ENCODE data around the gene RFPL2.

Gene RFPL2

DNA sequence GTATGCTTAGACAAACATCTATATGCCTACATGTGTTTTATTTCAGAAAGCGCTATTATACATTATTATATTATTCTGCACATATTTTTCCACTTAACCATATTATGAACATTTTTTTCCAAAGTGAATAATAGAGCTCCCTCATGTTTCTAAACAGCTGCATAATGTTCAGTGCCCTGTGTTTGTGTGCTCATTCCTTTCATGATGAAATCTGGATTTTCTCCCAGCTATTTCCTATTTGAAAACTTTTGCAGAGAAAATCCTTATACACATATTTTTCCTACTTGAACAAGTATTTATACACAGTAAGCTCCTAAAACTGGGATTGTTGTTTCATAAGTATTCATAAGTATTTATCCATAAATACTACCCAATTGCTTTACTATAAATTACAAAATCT is 18.1 kb upstream of the RFPL2 start:
- Histone ChIP-seq H3K4me2 (ENCODE audit: low read length) (no peak overlapping the region), H3K23ac (ENCODE audit: low read length) (no peak overlapping the region), H3K79me1 (ENCODE audit: low read length) (no peaks in the 10 kb centered on the region), H2BK120ac (ENCODE audit: insufficient read depth, low read length, poor library complexity) (no peak overlapping the region), H3K27me3 (ENCODE audit: insufficient read depth, low read length) (no peaks in the 10 kb centered on the region), H4K8ac (ENCODE audit: low read depth, low read length) (no peak overlapping the region), H2AK5ac (ENCODE audit: low read length) (no peak overlapping the region), H3K4me3 (ENCODE audit: low read depth, low read length) (no peak overlapping the region), H3K9ac (ENCODE audit: low read length) (no peak overlapping the region), H3K9me3 (ENCODE audit: insufficient read depth, low read depth, low read length) (no peaks in the 10 kb centered on the region), H3K14ac (ENCODE audit: low read length) (no peak overlapping the region), H4K91ac (ENCODE audit: low read depth, low read length) (no peak overlapping the region), H3K4ac (ENCODE audit: low read depth, low read length) (no peak overlapping the region), H2BK5ac (ENCODE audit: low read depth, low read length, poor library complexity) (no peak overlapping the region), H2BK12ac (ENCODE audit: low read length) (no peak overlapping the region), H3K79me2 (ENCODE audit: control insufficient read depth, insufficient read depth, low read length, poor library complexity) (no peaks in the 10 kb centered on the region), H4K12ac (ENCODE audit: low read depth, low read length) (no peak overlapping the region), H3K27ac (ENCODE audit: low read depth, low read length) (no peak overlapping the region), H3K18ac (ENCODE audit: low read length) (no peak overlapping the region), H3K4me1 (ENCODE audit: control insufficient read depth in 1 of 2, insufficient read depth in 2 of 2, low read length in 2 of 2) (no peaks in the 10 kb centered on the region), H3K36me3 (ENCODE audit: control insufficient read depth in 1 of 2, insufficient read depth in 2 of 2, low read length in 2 of 2) (no peaks in the 10 kb centered on the region), H2AFZ (ENCODE audit: insufficient read depth, low read length, poor library complexity) (no peak overlapping the region)
- DNase-seq: no peak
- no CpG with 5 or more reads among the region's 1 CpG for WGBS (ENCODE audit: extremely low coverage, insufficient coverage, insufficient read length)

GRCh38 chr22:32219026-32219425 is 14.2 kb upstream of the RFPL2 start:
- H3K27ac ChIP-seq (ENCODE audit: low read depth, low read length): no peak overlapping the region
- no CpG with 5 or more reads among the region's 3 CpGs for WGBS (ENCODE audit: extremely low coverage, insufficient coverage, insufficient read length)
- no peak overlapping the region for H3K4me3 ChIP-seq (ENCODE audit: low read depth, low read length)
- no peaks in the 10 kb centered on the region for H3K79me1 ChIP-seq (ENCODE audit: low read length)
- no peaks in the 10 kb centered on the region for H3K4me1 ChIP-seq (ENCODE audit: control insufficient read depth in 1 of 2, insufficient read depth in 2 of 2, low read length in 2 of 2)
- DNase-seq: peak in 1 of 2 donors; percentile 33
- no peak overlapping the region for H3K23ac ChIP-seq (ENCODE audit: low read length)
- no peak overlapping the region for H3K9ac ChIP-seq (ENCODE audit: low read length)
- no peak overlapping the region for H4K8ac ChIP-seq (ENCODE audit: low read depth, low read length)
- H3K79me2 ChIP-seq (ENCODE audit: control insufficient read depth, insufficient read depth, low read length, poor library complexity): no peaks in the 10 kb centered on the region
- no peaks in the 10 kb centered on the region for H3K27me3 ChIP-seq (ENCODE audit: insufficient read depth, low read length)
- no peak overlapping the region for H4K91ac ChIP-seq (ENCODE audit: low read depth, low read length)
- H3K4me2 ChIP-seq (ENCODE audit: low read length): no peak overlapping the region
- no peak overlapping the region for H3K4ac ChIP-seq (ENCODE audit: low read depth, low read length)
- H3K14ac ChIP-seq (ENCODE audit: low read length): no peak overlapping the region
- no peak overlapping the region for H2BK5ac ChIP-seq (ENCODE audit: low read depth, low read length, poor library complexity)
- H3K9me3 ChIP-seq (ENCODE audit: insufficient read depth, low read depth, low read length): no peaks in the 10 kb centered on the region
- no peak overlapping the region for H2BK12ac ChIP-seq (ENCODE audit: low read length)
- no peak overlapping the region for H3K18ac ChIP-seq (ENCODE audit: low read length)
- H2AFZ ChIP-seq (ENCODE audit: insufficient read depth, low read length, poor library complexity): no peak overlapping the region
- no peak overlapping the region for H2AK5ac ChIP-seq (ENCODE audit: low read length)
- H3K36me3 ChIP-seq (ENCODE audit: control insufficient read depth in 1 of 2, insufficient read depth in 2 of 2, low read length in 2 of 2): no peaks in the 10 kb centered on the region
- H2BK120ac ChIP-seq (ENCODE audit: insufficient read depth, low read length, poor library complexity): no peak overlapping the region
- no peak overlapping the region for H4K12ac ChIP-seq (ENCODE audit: low read depth, low read length)

DNA sequence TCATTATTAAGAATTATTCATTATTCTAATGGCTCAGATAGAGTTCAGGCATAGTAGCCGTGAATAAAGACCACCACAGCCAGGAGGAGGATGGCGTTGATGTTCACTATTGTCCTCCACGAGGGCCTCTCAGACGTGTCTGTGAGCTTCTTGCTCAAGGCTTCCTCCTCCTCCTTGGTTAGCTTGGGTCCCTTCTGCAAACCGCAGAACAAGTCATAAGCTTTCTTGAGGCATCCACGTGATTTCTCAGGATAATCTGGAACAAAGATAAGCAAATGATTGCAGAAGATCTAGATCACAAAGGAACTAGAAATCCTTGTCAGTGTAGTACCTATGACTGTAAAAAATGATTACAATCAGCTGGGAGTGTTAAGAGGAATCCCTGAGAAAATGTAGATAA is 13.6 kb upstream of the RFPL2 start:
- Histone ChIP-seq H2BK12ac (ENCODE audit: low read length) (no peak overlapping the region), H3K4ac (ENCODE audit: low read depth, low read length) (no peak overlapping the region), H3K79me2 (ENCODE audit: control insufficient read depth, insufficient read depth, low read length, poor library complexity) (no peaks in the 10 kb centered on the region), H4K8ac (ENCODE audit: low read depth, low read length) (no peak overlapping the region), H4K12ac (ENCODE audit: low read depth, low read length) (no peak overlapping the region), H3K4me3 (ENCODE audit: low read depth, low read length) (no peak overlapping the region), H3K18ac (ENCODE audit: low read length) (no peak overlapping the region), H3K27me3 (ENCODE audit: insufficient read depth, low read length) (no peaks in the 10 kb centered on the region), H2AK5ac (ENCODE audit: low read length) (no peak overlapping the region), H3K36me3 (ENCODE audit: control insufficient read depth in 1 of 2, insufficient read depth in 2 of 2, low read length in 2 of 2) (no peaks in the 10 kb centered on the region), H3K27ac (ENCODE audit: low read depth, low read length) (no peak overlapping the region), H3K14ac (ENCODE audit: low read length) (no peak overlapping the region), H4K91ac (ENCODE audit: low read depth, low read length) (no peak overlapping the region), H3K23ac (ENCODE audit: low read length) (no peak overlapping the region), H2BK5ac (ENCODE audit: low read depth, low read length, poor library complexity) (no peak overlapping the region), H3K4me1 (ENCODE audit: control insufficient read depth in 1 of 2, insufficient read depth in 2 of 2, low read length in 2 of 2) (no peaks in the 10 kb centered on the region), H3K9me3 (ENCODE audit: insufficient read depth, low read depth, low read length) (no peaks in the 10 kb centered on the region), H3K4me2 (ENCODE audit: low read length) (no peak overlapping the region), H3K79me1 (ENCODE audit: low read length) (no peaks in the 10 kb centered on the region), H2BK120ac (ENCODE audit: insufficient read depth, low read length, poor library complexity) (no peak overlapping the region), H3K9ac (ENCODE audit: low read length) (no peak overlapping the region), H2AFZ (ENCODE audit: insufficient read depth, low read length, poor library complexity) (no peak overlapping the region)
- WGBS (ENCODE audit: extremely low coverage, insufficient coverage, insufficient read length): no CpG with 5 or more reads among the region's 6 CpGs
- DNase-seq: peak; percentile 23 to 69

DNA sequence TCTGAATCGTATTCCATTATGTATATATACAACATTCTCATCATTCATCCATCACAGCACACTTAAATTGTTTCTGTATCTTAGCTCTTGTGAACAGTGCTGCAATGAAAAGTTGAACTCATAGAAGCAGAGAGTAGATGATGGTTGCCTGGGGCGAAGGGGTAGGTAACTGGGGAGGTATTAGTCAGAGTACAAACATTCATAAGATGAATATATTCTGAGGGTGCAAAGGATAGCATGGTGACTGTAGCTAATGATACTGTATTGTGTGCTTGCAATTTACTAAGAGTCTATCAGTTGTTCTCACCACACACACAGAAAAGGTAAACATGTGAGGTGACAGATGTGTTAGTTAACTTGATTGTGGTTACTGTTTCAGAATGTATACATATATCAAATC is 12.6 kb upstream of the RFPL2 start:
- H2BK120ac ChIP-seq (ENCODE audit: insufficient read depth, low read length, poor library complexity): no peak overlapping the region
- no peak overlapping the region for H3K4me3 ChIP-seq (ENCODE audit: low read depth, low read length)
- no peak overlapping the region for H3K23ac ChIP-seq (ENCODE audit: low read length)
- H2BK5ac ChIP-seq (ENCODE audit: low read depth, low read length, poor library complexity): no peak overlapping the region
- no peak overlapping the region for H2AFZ ChIP-seq (ENCODE audit: insufficient read depth, low read length, poor library complexity)
- H4K91ac ChIP-seq (ENCODE audit: low read depth, low read length): no peak overlapping the region
- H3K79me1 ChIP-seq (ENCODE audit: low read length): no peaks in the 10 kb centered on the region
- DNase-seq: no peak
- H4K8ac ChIP-seq (ENCODE audit: low read depth, low read length): no peak overlapping the region
- no peak overlapping the region for H2BK12ac ChIP-seq (ENCODE audit: low read length)
- no peak overlapping the region for H3K4ac ChIP-seq (ENCODE audit: low read depth, low read length)
- no peak overlapping the region for H3K18ac ChIP-seq (ENCODE audit: low read length)
- H3K9ac ChIP-seq (ENCODE audit: low read length): no peak overlapping the region
- no peaks in the 10 kb centered on the region for H3K4me1 ChIP-seq (ENCODE audit: control insufficient read depth in 1 of 2, insufficient read depth in 2 of 2, low read length in 2 of 2)
- no peak overlapping the region for H3K27ac ChIP-seq (ENCODE audit: low read depth, low read length)
- no peaks in the 10 kb centered on the region for H3K9me3 ChIP-seq (ENCODE audit: insufficient read depth, low read depth, low read length)
- no peak overlapping the region for H3K4me2 ChIP-seq (ENCODE audit: low read length)
- no peak overlapping the region for H3K14ac ChIP-seq (ENCODE audit: low read length)
- H4K12ac ChIP-seq (ENCODE audit: low read depth, low read length): no peak overlapping the region
- H3K36me3 ChIP-seq (ENCODE audit: control insufficient read depth in 1 of 2, insufficient read depth in 2 of 2, low read length in 2 of 2): no peaks in the 10 kb centered on the region
- no peaks in the 10 kb centered on the region for H3K79me2 ChIP-seq (ENCODE audit: control insufficient read depth, insufficient read depth, low read length, poor library complexity)
- no peaks in the 10 kb centered on the region for H3K27me3 ChIP-seq (ENCODE audit: insufficient read depth, low read length)
- no peak overlapping the region for H2AK5ac ChIP-seq (ENCODE audit: low read length)
- WGBS (ENCODE audit: extremely low coverage, insufficient coverage, insufficient read length): no CpG with 5 or more reads among the region's 2 CpGs

Measured in trophoblast cell (in vitro differentiated cells and primary cell).